Epithelial cell of esophagus (primary cell): Measurements from ENCODE around the gene CDKL5.

Experiments
- DNase-seq: peaks from one replicate; pipeline ENCODE4 v3.0.0; 2010; ENCODE audit warnings: low read depth
- H3K4me3 ChIP-seq: 2 replicates; pipeline ENCODE4 v1.5.1; 2011; ENCODE audit warnings: mild to moderate bottlenecking, low read length, control low read depth
- TF ChIP-seq, protein P1 (sequence below): IDR thresholded peaks from 2 replicates; pipeline ENCODE4 v1.5.1; 2011; ENCODE audit warnings: low read depth, mild to moderate bottlenecking, low read length, control low read depth, inconsistent platforms; ENCODE audit not compliant: insufficient read depth; ENCODE audit errors: missing control alignments

CDKL5 gene

DNA sequence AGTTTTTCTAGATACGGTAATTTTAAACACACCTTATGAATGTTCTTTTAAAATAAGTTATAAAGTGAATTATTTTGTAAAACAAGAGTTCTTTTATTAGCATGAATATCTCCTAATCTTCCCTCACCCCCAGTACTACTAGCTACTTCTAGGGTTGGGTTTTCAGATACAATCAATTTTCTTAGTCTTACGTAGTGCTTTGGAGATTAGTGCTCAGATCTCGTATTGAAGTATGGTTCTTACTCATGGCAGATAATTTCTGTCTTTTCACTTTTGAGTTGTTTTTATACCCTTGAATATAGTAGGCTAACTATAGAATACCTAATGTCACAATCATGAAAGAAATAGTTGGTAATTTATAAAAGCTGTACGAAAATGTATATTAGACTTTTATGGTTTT, 43.2 kb downstream of the CDKL5 start:
- TF ChIP-seq, protein P1, sequence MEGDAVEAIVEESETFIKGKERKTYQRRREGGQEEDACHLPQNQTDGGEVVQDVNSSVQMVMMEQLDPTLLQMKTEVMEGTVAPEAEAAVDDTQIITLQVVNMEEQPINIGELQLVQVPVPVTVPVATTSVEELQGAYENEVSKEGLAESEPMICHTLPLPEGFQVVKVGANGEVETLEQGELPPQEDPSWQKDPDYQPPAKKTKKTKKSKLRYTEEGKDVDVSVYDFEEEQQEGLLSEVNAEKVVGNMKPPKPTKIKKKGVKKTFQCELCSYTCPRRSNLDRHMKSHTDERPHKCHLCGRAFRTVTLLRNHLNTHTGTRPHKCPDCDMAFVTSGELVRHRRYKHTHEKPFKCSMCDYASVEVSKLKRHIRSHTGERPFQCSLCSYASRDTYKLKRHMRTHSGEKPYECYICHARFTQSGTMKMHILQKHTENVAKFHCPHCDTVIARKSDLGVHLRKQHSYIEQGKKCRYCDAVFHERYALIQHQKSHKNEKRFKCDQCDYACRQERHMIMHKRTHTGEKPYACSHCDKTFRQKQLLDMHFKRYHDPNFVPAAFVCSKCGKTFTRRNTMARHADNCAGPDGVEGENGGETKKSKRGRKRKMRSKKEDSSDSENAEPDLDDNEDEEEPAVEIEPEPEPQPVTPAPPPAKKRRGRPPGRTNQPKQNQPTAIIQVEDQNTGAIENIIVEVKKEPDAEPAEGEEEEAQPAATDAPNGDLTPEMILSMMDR, result no peak
- no peak overlapping the region for H3K4me3 ChIP-seq
- DNase-seq, result no peak

DNA sequence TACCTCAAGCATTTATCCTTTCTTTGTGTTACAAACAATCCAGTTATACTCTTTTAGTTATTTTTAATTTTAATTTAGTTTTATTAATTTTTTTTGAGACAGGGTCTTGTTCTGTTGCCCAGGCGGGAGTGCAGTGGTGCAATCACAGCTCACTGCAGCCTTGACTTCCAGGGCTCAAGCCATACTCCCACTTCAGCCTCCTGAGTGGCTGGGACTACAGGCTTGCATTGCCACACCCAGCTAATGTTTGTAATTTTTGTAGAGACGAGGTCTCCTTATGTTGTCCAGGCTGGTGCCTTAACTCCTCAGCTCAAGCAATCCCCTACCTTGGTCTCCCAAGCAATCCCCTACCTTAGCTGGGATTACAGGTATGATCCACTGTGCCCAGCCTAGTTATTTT, 45.9 kb downstream of the CDKL5 start:
- TF ChIP-seq, protein P1, result no peak
- no peak overlapping the region for H3K4me3 ChIP-seq
- no peak for DNase-seq

DNA sequence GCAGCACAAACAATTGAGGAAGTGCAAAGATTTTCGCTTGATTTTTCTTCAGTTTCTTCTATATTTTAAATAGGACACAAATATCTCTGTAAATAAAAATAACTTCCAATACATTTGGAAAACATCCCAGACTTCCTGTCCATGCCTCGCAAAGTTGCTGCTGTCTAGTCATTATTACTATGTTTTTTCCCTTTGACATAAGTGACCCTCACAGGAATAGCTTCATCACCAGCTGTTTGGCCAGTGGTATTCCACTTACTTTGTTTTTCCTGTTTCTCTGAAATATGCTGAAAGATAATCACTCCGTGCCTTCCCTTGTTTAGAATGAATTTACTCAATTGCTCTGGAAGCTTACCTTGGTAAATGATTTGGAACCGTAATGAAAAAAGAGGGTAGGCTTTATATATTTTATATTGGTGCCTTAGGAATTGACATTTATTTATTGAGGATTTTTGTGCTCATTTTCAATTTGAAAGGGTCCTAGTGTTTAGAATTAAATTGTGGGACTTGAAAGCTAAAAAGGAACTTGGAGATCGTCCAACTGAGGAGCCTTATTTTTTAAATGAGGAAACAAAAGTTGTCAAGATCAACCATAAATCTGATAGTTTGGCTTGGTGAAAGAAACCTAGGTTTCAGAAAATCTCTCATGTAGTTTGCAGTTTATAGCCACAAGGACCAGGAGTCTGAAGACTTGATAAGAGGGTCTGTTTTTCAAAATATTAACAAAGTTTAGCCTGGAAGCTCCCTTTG, 65.6 kb downstream of the CDKL5 start:
- no peak for DNase-seq
- H3K4me3 ChIP-seq, result no peak overlapping the region
- TF ChIP-seq, protein P1, result no peak

DNA sequence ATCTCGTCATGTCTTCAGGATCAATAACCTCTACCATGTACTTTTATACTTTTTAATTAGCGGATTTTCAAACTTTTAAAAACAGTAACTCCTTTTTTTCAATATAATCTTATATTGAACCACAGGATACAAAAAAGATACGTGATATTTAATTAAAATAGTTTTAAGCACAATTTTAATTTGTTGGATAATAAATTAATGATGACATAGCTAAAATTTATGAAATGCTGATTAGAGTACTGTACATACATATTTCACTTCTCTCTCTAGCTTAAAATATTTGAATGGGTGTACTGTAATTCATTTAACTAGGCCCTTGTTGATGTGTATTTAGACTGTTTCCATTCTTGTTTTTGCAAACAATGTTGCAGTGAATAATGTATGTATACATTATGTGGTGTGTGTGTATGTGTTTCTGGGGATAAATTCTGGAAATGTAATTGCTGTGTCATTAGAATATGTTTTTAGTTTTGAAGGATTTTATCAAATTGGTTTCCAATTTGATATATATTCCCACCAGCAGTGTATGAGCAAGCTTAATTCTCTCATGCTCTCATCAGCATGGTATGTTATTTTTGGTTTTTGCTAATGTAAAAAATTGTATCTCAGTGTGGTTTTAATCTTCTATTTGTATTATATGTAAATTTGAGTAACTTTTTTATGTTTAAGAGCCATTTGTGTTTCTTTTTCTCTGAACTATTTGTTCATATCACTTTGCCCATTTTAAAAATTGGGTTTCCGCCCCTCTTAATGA, 66.4 kb downstream of the CDKL5 start:
- DNase-seq, result no peak
- H3K4me3 ChIP-seq, result no peak overlapping the region
- TF ChIP-seq, protein P1, result no peak

DNA sequence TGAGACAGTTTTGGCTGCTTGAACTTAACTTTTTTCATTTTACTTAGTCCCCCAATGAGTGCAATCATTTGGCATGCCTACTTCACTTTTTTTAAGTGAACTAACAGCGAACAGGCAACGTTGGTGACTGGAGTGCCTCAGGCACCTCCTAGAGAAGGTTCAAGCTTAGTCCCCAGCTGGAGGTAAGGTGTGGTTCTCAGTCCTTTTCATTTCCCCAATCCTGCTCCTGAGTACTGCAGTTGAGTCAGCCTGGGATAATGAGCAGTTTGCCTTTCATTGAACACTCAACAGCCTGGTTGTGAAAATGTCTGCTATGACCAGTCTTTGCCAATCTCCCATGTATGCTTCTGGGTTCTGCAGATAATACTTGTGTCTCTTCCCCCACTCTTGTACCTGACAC, 109.5 kb downstream of the CDKL5 start:
- DNase-seq, result peak; percentile 75
- TF ChIP-seq, protein P1, result no peak
- no peak overlapping the region for H3K4me3 ChIP-seq

DNA sequence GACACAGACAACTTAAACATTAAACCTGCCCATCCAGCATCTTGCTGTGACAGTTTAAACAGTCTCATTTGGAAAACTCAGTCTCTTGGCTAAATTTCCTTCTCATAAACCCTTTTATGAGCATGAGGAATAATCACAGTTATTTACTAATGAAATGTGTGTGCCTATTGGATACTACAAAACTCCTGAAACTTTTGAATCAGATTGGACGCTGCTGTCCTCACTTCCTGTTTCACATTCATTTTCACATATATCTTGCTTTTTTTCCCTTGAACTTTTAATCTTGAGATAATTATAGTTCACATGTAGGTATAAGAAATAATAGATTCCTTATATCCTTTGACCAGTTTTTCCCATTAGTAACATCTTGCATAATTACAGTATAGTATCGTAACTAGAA, 111.7 kb downstream of the CDKL5 start:
- DNase-seq, result no peak
- TF ChIP-seq, protein P1, result no peak
- no peak overlapping the region for H3K4me3 ChIP-seq

DNA sequence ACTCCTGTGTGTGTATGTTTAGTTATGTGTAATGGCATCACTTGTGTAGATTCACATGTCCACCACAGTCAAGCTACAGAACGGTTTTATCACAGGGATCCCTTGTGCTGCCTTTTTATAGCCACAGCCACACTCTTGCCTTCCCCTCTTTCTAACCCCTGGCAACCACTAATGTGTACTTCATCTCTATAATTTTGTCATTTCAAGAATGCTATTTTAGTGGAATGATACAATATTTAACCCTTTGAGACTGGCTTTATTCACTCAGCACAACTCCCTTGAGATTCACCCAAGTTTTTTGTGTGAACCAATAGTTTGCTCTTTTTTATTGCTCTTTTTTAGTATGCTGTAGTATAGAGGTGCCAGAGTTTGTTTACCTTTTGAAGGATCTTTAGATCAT, 112.1 kb downstream of the CDKL5 start:
- H3K4me3 ChIP-seq, result no peak overlapping the region
- TF ChIP-seq, protein P1, result no peak
- no peak for DNase-seq
